Activated gamma-delta T cell treated with Interleukin-2 at 50 U/mL for 16 hours (primary cell): ENCODE results near the gene GRM4.
A peak's percentile ranks its signal among the peaks of the same experiment; 100 is the strongest.

Experiments
- DNase-seq: peaks from one replicate; pipeline ENCODE4 v3.0.0-alpha.2; 2020

GRM4 gene

DNA sequence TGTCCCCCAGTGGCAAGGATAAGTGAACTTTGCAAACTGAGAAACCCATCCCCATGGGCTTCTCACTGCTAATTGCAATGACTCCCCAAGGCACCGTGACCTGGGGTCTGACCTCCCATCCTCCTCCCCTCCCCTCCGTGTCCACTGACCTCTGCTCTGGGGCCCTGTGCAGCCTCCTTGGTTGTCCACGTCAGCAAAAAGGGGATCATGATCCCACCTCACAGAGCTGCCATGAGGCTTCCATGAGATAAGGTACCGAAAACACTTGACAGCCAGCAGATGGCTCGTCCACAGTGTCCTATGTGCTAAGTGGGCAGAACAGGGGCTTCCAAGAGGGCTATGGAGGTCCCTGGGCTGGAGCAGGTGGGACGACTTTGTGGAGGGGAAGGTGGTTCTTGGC is 104.5 kb downstream of the GRM4 start:
- DNase-seq: no peak

GRCh38 chr6:34039943-34040342 is 105.9 kb downstream of the GRM4 start:
- no peak for DNase-seq

DNA sequence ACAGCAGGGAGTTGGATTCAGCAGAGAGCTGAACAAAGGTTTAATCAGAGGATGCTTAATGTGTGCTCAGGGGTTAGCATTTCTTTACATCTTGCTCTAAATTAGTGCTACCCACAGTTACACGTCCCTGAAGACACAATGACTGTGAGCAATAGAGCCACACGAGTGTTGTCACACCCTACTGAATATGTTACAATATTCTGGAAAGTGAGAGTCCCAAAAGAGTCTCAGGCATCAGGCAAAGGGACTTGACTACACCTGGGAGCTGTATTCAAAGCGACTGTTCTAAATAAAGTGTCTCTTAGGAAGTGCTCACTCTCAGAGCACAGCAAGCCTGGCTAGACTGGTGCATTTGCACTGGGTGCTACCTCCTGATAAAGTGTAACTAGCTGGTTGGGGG is 108.7 kb downstream of the GRM4 start:
- DNase-seq: no peak

- no peak for DNase-seq
These were observed 109.4 kb downstream of the GRM4 start for GRCh38 chr6:34036357-34037069.

GRCh38 chr6:34035704-34036356 is 110.1 kb downstream of the GRM4 start:
- DNase-seq: no peak

- no peak for DNase-seq
These were observed 110.7 kb downstream of the GRM4 start for GRCh38 chr6:34035161-34035560.

- DNase-seq: no peak
These were observed 113.0 kb downstream of the GRM4 start for GRCh38 chr6:34032856-34033255.

DNA sequence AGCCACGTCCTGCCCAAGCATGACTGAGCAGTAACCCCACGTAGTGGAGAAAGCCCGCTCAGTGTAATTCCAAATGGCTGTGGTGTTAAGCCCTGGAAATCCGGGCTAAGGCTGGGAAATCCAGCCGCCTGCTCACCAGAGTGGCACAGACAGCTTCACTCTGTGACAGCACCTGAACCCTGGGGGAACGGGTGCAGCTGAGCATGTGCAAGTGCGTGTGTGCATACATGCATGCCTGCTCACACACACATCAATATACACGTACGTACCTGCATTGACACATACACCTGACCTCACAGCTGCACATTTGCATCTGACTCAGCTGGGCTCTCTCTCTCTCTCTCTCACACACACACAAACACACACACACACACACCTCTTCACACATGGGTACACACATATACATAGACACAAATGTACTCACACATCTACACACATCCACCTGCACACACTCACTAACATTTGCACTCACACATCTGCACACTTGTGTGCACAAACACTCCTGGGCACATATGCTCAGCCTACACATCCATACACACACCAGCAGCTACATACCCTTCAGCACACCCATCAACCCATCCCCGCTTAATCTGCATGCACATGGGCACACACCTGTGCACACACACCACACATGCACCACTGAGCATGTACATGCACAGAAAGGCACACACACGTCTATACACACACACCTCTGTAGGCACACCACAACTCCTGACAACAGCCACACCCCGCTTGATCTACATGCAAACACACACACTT is 114.1 kb downstream of the GRM4 start:
- DNase-seq: no peak

- no peak for DNase-seq
These were observed 114.9 kb downstream of the GRM4 start for GRCh38 chr6:34030831-34031624.

- no peak for DNase-seq
These were observed 116.2 kb downstream of the GRM4 start for GRCh38 chr6:34029489-34030280.

GRCh38 chr6:34028691-34029360 is 117.1 kb downstream of the GRM4 start:
- no peak for DNase-seq

GRCh38 chr6:34027939-34028441 is 117.9 kb downstream of the GRM4 start:
- no peak for DNase-seq

- DNase-seq: peak; percentile 63
These were observed 118.4 kb downstream of the GRM4 start for GRCh38 chr6:34027445-34027936.

- no peak for DNase-seq
These were observed 120.0 kb downstream of the GRM4 start for GRCh38 chr6:34025861-34026260.

- DNase-seq: no peak
These were observed 120.6 kb downstream of the GRM4 start for GRCh38 chr6:34025112-34025807.

- DNase-seq: no peak
These were observed 123.0 kb downstream of the GRM4 start for GRCh38 chr6:34022873-34023255.

GRCh38 chr6:34022250-34022872 is 123.5 kb downstream of the GRM4 start:
- no peak for DNase-seq

- no peak for DNase-seq
These were observed 124.2 kb downstream of the GRM4 start for GRCh38 chr6:34021554-34022190.

DNA sequence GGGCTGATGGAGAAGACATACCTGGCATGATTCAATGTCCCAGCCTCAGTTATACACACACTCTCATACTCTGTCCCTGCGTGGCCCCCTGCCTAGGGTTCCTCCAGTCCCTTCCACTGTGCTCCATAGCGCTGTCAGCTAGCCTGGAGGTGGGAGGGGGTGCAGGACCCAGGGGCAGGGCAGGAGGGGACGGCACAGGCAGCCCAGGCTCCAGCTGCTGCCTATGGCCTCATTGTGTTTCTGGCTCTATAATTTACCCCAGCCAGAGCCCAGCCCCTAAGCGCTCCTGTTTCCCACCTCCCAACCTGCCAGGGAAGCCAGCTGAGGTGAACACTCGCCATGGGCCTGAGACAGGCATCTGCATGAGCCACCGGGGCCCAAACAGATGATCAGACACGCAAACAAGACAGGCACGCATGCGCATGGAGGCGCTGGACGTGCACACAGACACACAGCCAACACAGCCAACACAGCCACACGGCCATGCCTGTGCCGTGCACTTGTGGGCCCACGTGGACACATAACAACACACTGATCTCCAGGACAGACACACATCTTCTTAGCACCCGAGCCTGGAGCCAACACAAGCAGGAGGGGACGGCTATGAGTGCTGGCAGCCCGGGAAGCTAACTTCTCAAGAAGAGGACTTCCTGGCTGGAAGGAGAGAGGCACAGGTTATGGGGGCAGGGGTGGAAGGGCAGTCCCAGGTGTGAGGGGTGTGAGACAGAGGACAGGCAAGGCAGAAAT is 124.9 kb downstream of the GRM4 start:
- no peak for DNase-seq
